ENCODE results near the gene GCG. TPM values are rescaled to one million over a fixed set of nuclear protein-coding genes. Genes with fewer than 3 reads are reported as not detected.

The GCG gene
- not detected for total RNA-seq

DNA sequence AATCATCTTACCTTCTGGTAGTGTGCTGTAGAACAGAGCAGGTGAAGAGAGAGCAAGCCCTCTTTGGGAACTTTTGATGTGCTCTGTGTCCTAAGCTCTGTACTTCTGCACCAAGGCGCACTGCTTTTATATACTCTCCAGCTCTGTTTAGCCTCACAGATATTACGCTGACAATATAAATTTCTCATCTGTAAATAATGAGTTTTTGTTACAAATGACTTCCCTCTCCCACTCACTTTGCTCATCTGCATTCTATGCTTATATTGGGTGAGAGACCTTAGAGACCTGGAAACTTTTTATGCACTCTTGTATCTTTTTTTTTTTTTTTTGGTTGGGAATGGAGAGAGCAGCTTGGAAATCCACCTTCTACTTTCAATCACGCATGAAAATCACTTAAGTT is at the start of gene GCG:
TSS of gene GCG (minus strand) at position 101 of the 400 bp plus-strand sequence. CDS start 3,069 bp downstream, outside the sequence.
- DNase-seq (no peak), ATAC-seq (replicated peaks in 1 of 2) (no peak)
- H3K9me3 Mint-ChIP-seq = no peaks in the 10 kb centered on the region
- H3K36me3 Mint-ChIP-seq (ENCODE audit: insufficient read depth in 2 of 2) = no peaks in the 10 kb centered on the region
- H3K27me3 Mint-ChIP-seq (ENCODE audit: low read depth) = peaks cover 40% of the 10 kb centered on the region
- H3K4me3 Mint-ChIP-seq = no peak within 1 kb of the TSS
- H3K27ac Mint-ChIP-seq = no peak within 1 kb of the TSS
- no peaks in the 10 kb centered on the region for H3K4me1 Mint-ChIP-seq (ENCODE audit: low read depth)

DNA sequence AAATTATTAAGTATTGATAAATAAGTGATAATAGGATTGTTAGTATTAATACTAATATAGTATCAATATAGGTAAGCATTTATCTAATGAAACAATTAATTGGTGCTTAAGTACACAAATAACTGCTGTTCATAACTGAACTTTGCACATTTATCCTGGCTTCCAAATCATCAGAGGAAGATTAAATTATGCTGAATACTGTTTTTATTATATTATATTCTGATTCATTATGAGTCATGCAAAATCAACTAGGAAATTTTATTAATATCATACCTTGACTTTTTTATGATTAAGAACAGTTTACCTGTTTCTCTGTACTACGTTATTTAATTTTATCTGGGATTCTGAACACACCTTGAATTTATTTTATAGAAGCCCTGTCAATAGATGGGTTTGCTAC is 48.6 kb upstream of the GCG start:
- Mint-ChIP-seq H3K36me3 (ENCODE audit: insufficient read depth in 2 of 2) (no peaks in the 10 kb centered on the region), H3K4me1 (ENCODE audit: low read depth) (no peaks in the 10 kb centered on the region), H3K27me3 (ENCODE audit: low read depth) (peaks cover 9% of the 10 kb centered on the region), H3K9me3 (no peaks in the 10 kb centered on the region), H3K27ac (no peak overlapping the region), H3K4me3 (no peak overlapping the region)
- ATAC-seq (replicated peaks in 1 of 2) (no peak), DNase-seq (no peak)

DNA sequence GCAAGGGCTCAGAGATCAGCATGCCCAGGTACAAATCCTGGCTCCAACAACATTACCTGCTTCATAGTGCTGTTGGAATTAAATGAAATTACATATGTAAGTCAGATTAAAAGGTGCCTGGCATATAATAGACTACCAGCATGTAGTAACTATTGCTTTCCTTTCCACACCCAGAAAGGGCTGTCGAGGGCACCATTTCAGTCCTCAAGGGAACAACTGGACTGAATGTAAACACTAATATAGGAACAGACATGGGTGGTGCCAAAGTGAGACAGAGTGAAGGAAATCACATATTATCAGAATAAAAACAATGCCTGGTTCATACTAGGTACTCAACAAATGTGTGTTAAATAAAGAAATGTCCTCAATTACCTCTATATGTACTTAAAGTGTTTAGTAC is 47.9 kb upstream of the GCG start:
- no peak overlapping the region for H3K4me3 Mint-ChIP-seq
- H3K9me3 Mint-ChIP-seq = no peaks in the 10 kb centered on the region
- H3K27me3 Mint-ChIP-seq (ENCODE audit: low read depth) = peaks cover 13% of the 10 kb centered on the region
- no peaks in the 10 kb centered on the region for H3K36me3 Mint-ChIP-seq (ENCODE audit: insufficient read depth in 2 of 2)
- H3K4me1 Mint-ChIP-seq (ENCODE audit: low read depth) = no peaks in the 10 kb centered on the region
- DNase-seq (no peak), ATAC-seq (replicated peaks in 1 of 2) (no peak)
- no peak overlapping the region for H3K27ac Mint-ChIP-seq

DNA sequence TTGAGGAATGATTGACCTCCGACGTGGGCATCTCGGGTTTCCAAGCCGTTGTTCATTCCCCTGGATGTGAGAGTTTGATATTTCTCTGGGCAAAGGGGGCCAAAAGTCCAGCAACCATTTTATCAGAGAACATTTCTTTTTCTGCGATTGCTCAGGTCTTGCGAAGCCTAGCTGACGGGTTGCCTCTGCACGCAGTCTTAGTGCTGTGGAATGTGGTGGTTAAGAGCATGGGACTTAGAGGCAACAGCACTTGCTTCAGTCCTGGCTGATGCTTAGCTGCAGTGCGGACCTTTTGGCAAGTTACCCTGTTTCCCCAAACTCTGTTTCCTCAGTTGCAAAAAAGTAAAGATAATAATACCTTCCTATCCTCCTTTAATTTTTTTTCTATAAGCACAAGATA is 46.2 kb upstream of the GCG start:
- Mint-ChIP-seq H3K4me1 (ENCODE audit: low read depth) (no peaks in the 10 kb centered on the region), H3K27me3 (ENCODE audit: low read depth) (peaks cover 20% of the 10 kb centered on the region), H3K9me3 (no peaks in the 10 kb centered on the region), H3K27ac (no peak overlapping the region), H3K36me3 (ENCODE audit: insufficient read depth in 2 of 2) (no peaks in the 10 kb centered on the region), H3K4me3 (no peak overlapping the region)
- ATAC-seq (replicated peaks in 1 of 2) (no peak), DNase-seq (no peak)

DNA sequence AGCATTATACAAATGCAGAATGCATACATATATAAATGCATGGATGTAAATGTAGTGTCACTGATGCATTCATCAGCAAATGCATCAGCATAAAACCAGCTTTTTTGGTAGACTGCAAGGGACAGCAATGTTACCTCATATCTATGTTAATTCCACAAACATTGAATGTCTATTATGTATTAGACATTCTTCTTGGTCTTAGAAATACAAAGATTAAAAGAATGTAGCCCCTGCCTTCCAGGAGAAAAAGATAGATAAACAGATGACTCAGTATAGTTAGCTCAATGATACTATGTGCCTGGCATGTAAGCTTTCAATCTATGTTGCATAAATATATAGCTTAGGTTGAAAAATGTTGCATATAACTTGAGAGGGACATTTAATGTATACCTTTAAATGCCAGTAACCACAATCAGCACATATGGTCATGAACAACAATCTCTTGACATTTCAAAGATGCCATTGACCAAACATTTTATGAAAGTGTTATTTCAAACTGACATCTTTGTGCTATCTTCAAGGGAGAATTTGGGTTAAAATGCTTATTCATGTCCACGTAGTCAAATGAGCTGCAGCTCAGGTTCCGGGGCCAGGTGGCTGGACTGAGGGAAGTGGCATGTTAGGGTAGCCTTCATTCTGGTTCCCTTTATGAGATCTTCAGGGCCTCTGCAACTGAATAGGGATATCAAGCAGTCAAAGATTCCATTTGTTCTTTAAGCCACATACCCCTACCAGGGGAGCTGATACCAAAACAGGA is 45.2 kb upstream of the GCG start:
- Mint-ChIP-seq H3K4me3 (no peak overlapping the region), H3K4me1 (ENCODE audit: low read depth) (no peaks in the 10 kb centered on the region), H3K9me3 (no peaks in the 10 kb centered on the region), H3K36me3 (ENCODE audit: insufficient read depth in 2 of 2) (no peaks in the 10 kb centered on the region), H3K27ac (no peak overlapping the region), H3K27me3 (ENCODE audit: low read depth) (peaks cover 29% of the 10 kb centered on the region)
- ATAC-seq (replicated peaks in 1 of 2) = no peak
- no peak for DNase-seq

DNA sequence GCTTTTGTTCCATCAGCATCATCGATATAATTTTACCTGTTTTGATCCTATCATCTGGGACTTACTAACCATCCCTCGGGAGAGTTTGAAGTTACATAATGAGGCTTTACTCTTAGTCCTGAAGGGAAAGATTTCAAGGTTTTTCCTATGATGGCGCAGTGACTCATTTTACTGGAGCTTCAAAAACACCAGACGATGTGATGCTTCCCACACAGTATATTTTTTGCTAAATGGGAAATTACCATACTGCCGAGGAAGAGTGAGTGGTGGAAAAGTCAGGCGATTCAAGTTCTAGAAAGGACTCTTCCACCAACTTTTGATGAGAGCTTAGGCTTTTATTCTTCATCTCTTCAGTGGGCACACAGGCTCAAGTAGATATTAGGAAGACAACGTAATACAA is 44.6 kb upstream of the GCG start:
- peaks cover 33% of the 10 kb centered on the region for H3K27me3 Mint-ChIP-seq (ENCODE audit: low read depth)

DNA sequence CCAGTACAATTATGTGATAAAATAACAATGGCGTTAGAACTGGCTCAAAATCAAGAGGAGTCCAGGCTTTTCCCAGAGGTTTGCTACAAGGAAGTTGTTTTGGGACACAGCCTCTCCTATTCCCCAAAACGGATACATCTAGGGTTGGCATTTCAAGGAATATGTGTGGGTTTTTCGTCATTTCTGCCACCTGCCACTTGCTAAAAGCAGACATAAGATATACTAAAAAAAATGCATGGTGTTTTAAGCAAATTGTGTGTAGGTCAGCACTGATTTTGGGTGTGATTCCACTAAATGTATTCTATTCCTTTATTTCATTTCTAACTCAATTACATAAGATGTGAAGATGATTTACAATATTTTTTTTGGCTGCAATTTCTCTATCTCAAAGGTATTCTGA is 36.4 kb upstream of the GCG start:
- peaks cover 30% of the 10 kb centered on the region for H3K27me3 Mint-ChIP-seq (ENCODE audit: low read depth)

More for the DNA sequence above, 44.6 kb upstream of the GCG start:
- Mint-ChIP-seq H3K4me1 (ENCODE audit: low read depth) (no peaks in the 10 kb centered on the region), H3K27ac (no peak overlapping the region), H3K9me3 (no peaks in the 10 kb centered on the region), H3K36me3 (ENCODE audit: insufficient read depth in 2 of 2) (no peaks in the 10 kb centered on the region), H3K4me3 (peak overlapping the region in 1 of 2 donors; percentile 3)
- DNase-seq = no peak
- ATAC-seq (replicated peaks in 1 of 2) = no peak

DNA sequence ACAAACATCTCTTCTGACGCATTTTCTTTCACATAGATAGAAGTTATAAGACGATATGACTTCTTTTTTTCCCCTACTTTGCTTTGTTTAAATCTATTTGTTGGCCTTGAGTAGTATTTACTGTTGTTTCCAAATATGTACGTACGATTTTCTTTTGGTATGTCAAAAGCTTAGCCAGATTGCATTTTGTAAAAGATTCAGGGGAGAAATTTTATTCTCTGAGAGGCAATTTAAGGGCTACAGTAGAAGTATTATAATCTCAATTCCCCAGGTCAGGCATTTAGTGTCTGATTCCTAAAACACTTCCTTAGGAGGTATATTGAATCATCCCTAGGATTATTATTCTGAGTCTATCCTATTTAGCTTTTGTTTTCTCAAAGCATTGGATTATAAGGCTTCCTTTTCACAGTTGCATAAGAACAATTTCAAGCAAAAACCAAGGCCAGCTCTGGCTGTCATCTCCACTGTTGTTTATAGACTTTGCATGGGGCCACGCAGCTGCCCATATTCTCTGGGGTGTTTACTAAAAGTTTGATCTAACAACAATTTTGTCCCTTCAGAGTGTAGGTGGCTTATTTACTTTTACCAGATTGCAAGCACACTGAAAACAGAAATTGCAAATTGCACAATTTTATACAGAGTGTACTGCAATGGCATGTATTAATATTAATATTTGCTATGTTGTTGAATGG is 33.6 kb upstream of the GCG start:
- no peaks in the 10 kb centered on the region for H3K36me3 Mint-ChIP-seq (ENCODE audit: insufficient read depth in 2 of 2)
- no peaks in the 10 kb centered on the region for H3K4me1 Mint-ChIP-seq (ENCODE audit: low read depth)
- no peak overlapping the region for H3K4me3 Mint-ChIP-seq
- H3K9me3 Mint-ChIP-seq = no peaks in the 10 kb centered on the region
- peaks cover 10% of the 10 kb centered on the region for H3K27me3 Mint-ChIP-seq (ENCODE audit: low read depth)
- ATAC-seq (replicated peaks in 1 of 2) (no peak), DNase-seq (no peak)
- H3K27ac Mint-ChIP-seq = no peak overlapping the region

More for the DNA sequence above, 36.4 kb upstream of the GCG start:
- ATAC-seq (replicated peaks in 1 of 2) (no peak), DNase-seq (no peak)
- Mint-ChIP-seq H3K27ac (no peak overlapping the region), H3K36me3 (ENCODE audit: insufficient read depth in 2 of 2) (no peaks in the 10 kb centered on the region), H3K4me3 (no peak overlapping the region), H3K9me3 (no peaks in the 10 kb centered on the region), H3K4me1 (ENCODE audit: low read depth) (no peaks in the 10 kb centered on the region)

DNA sequence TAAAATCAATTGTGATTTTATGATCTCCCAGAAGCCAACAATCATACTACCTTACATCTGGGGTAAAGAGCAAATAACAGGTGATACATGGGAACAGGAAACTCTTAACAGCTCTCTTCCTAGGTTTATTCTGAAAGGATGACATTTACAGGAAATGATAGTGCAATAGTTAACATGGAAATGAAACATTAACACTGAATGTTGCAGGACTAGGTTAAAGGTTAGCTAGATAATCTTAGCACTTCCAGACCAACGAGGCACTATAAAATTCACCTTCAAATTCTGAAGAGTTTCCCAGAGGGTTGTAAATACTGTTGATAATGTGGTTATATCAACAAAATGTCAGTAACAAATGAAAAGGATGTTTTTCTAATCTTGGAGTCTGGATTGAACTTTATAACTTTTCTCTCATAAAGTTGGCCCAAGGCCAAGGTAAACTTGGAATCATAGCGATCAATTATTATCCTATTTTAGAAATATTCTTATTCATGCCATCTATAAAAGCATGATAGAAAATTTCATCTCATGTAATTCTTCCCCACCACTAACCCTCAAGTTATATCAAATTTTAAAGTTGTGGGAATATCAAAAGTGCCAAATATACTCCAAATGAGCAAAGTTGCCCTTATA is 32.9 kb upstream of the GCG start:
- no peak overlapping the region for H3K4me3 Mint-ChIP-seq
- H3K9me3 Mint-ChIP-seq = no peaks in the 10 kb centered on the region
- H3K27me3 Mint-ChIP-seq (ENCODE audit: low read depth) = peaks cover 9% of the 10 kb centered on the region

DNA sequence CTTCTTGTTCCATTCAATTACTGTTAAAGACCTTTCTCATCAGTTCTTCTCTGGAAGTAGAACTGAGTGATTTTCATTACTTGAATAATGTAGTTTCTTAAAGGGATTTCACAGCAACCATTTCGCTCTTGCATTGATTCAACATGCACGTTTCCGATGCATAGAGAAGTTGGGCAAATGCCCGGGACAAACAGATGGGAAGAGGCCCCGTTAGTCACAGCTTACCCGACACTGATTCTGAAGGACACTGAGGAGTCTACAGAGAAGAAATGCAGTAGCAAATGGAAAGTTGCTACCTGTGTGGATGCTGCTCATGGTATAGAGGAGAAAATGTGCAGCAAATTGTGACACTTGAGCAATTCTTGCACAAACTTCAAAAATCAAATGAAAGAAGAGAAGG is 32.3 kb upstream of the GCG start:
- H3K27me3 Mint-ChIP-seq (ENCODE audit: low read depth) = peaks cover 9% of the 10 kb centered on the region
- H3K4me3 Mint-ChIP-seq = no peak overlapping the region
- H3K27ac Mint-ChIP-seq = no peak overlapping the region
- no peaks in the 10 kb centered on the region for H3K9me3 Mint-ChIP-seq
- no peak for DNase-seq
- H3K4me1 Mint-ChIP-seq (ENCODE audit: low read depth) = no peaks in the 10 kb centered on the region
- H3K36me3 Mint-ChIP-seq (ENCODE audit: insufficient read depth in 2 of 2) = no peaks in the 10 kb centered on the region
- ATAC-seq (replicated peaks in 1 of 2) = no peak

More for the DNA sequence above, 32.9 kb upstream of the GCG start:
- H3K27ac Mint-ChIP-seq = no peak overlapping the region
- ATAC-seq (replicated peaks in 1 of 2) = no peak
- H3K4me1 Mint-ChIP-seq (ENCODE audit: low read depth) = no peaks in the 10 kb centered on the region
- DNase-seq = no peak
- no peaks in the 10 kb centered on the region for H3K36me3 Mint-ChIP-seq (ENCODE audit: insufficient read depth in 2 of 2)

DNA sequence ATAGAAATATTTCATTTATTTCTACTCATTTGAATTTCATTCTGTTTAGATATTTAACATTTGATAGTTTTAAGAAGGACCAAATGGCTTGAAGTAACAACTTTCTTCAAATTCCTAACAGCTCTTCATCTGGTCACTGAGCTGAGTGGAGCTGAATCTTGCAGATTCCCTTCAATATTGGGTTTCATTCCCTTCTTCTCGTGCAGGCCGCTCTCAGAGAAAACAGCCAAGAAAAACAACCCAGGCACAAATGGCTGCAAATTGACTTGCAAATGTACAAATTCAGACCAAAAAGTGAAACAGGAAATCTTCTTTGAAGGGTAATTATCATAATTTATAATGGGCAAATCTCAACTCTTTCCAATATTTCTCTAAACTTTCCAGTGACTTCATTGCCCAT is 30.3 kb upstream of the GCG start:
- peaks cover 9% of the 10 kb centered on the region for H3K27me3 Mint-ChIP-seq (ENCODE audit: low read depth)
- no peaks in the 10 kb centered on the region for H3K4me1 Mint-ChIP-seq (ENCODE audit: low read depth)
- no peaks in the 10 kb centered on the region for H3K36me3 Mint-ChIP-seq (ENCODE audit: insufficient read depth in 2 of 2)
- no peaks in the 10 kb centered on the region for H3K9me3 Mint-ChIP-seq
- no peak for DNase-seq
- H3K4me3 Mint-ChIP-seq = no peak overlapping the region
- H3K27ac Mint-ChIP-seq = no peak overlapping the region
- no peak for ATAC-seq (replicated peaks in 1 of 2)

DNA sequence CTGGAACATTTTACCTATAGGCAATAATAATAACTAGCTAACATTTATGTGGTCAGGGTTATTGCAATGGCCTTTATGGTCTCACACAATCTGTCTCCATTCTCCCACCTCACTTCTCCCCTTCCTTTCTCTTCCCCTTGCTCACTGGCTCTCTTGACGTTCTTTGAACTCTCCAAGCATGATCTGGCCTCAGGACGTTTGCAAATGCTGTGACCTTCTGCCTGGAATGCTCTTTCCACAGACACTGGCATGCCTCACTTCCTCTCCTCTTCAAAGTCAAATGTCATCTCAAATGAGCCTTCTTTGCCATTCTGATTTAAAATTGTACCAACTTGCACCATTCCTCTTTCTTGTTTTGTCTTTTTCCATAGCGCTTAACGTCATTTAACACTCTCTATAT is 25.3 kb upstream of the GCG start:
- Mint-ChIP-seq H3K4me1 (ENCODE audit: low read depth) (peaks cover 6% of the 10 kb centered on the region), H3K27me3 (ENCODE audit: low read depth) (peaks cover 18% of the 10 kb centered on the region), H3K9me3 (no peaks in the 10 kb centered on the region), H3K36me3 (ENCODE audit: insufficient read depth in 2 of 2) (no peaks in the 10 kb centered on the region), H3K4me3 (no peak overlapping the region), H3K27ac (no peak overlapping the region)
- DNase-seq (no peak), ATAC-seq (replicated peaks in 1 of 2) (no peak)

DNA sequence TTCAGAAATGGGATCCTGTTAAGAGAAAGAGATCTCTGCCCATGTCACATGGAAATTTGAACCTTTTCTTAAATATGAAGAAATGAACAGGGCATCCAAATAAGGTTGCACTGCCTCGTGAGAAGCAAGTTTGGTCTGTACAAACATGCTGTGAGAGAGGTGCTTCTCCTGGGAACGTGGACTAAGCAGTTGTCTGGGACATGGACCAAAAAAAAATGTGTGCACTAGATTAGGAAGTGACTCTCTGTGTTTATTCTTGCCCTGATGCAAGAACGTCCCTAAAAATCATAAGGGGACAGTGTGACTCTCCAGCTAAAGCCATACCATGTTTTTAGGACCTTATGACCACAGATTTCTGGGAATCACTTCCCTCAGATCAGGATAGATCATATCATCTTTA is 23.7 kb upstream of the GCG start:
- Mint-ChIP-seq H3K9me3 (no peaks in the 10 kb centered on the region), H3K4me1 (ENCODE audit: low read depth) (peaks cover 9% of the 10 kb centered on the region), H3K36me3 (ENCODE audit: insufficient read depth in 2 of 2) (no peaks in the 10 kb centered on the region), H3K27ac (no peak overlapping the region), H3K4me3 (no peak overlapping the region), H3K27me3 (ENCODE audit: low read depth) (peaks cover 15% of the 10 kb centered on the region)
- DNase-seq (no peak), ATAC-seq (replicated peaks in 1 of 2) (no peak)
